Endometrial microvascular endothelial cells (primary cell): ENCODE results near the gene PTPRC. TPM values are rescaled to one million over a fixed set of nuclear protein-coding genes. Genes with fewer than 3 reads are reported as not detected.
"Not testable (repeated sequence)": the region's sequence is repeated elsewhere in the genome, so short reads cannot be mapped to it uniquely, and the experiment has no call there.

Experiments used
- in situ Hi-C: cut with HindIII; loops from 2 replicates; pipeline ENCODE4 v1.10.0; 2017; ENCODE audit warnings: low sequenced_read_pairs, low pct_unique_long_range_greater_than_20kb; ENCODE audit errors: inconsistent ontology term
- total RNA-seq: library from RNA; depleted of rRNA; stranded (reverse); fragments of >200 nt; gene quantifications from one replicate; pipeline ENCODE4 v1.2.3, GENCODE V29; 2015; ENCODE audit errors: inconsistent ontology term

PTPRC gene
- total RNA-seq, result not detected

DNA sequence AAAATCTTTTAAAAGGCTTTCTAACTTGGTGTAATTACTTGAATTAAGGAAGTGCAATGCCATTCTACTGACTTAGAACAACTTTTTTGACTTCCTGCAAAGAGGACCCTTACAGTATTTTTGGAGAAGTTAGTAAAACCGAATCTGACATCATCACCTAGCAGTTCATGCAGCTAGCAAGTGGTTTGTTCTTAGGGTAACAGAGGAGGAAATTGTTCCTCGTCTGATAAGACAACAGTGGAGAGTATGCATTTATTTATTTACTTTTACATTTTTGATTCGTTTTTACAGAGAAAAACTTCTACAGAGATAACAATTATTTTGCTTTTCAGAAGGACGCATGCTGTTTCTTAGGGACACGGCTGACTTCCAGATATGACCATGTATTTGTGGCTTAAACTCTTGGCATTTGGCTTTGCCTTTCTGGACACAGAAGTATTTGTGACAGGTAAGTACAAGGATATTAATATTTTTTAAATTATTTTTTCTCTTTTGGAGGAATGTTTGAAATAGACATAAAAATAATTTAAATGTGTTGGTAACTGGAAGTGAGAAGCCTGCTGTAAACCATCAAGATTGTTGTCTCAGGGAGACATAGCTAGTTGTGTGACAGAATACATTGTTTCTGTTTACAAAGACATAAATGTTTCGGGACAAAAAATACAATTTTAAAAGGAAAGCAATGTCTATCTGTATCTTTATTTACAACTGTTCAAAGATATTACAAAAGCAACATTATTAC, at the start of gene PTPRC:
Gene PTPRC, plus strand, starts transcription at position 147 of the 742 bp plus-strand sequence. Its CDS starts 229 bp downstream, at position 376.
- in situ Hi-C loops, result no loop called here

DNA sequence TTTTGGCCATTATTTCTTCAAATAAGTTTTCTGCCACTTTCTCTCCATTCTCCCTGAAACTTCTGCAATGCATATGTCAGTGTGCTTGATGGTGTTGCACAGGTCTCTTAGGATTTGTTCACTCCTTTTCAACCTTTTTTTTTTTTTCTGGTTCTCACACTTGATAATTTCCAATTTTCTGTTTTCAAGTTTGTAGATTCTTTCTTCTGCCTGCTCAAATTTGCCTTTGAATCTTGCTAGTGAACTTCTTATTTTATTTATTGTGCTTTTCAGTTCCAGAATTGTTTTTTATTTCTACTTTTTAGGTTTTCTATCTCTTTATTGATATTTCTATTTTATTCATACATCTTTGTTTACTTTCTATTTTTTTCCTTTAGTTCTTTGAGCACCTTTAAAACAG, 48.4 kb upstream of the PTPRC start:
- in situ Hi-C loops, result no loop called here

DNA sequence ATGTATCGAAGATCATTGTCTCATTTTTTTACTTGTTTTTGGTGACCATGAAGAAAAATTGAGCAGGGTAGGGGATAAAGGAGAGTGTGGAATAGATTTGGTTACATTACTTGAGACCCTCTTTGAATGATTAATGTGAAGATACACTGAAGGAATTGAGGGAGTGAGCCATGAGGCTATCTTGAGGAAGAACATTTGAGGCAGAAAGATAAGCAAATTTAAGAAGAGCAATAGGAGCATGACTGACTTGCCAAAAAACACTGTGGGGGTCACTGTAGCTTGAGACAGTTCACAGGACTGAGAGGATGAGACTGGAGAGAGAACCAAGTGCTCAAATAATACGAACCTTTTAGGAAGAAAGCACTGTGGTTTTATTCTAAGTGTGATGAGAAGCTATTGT, 43.1 kb upstream of the PTPRC start:
- in situ Hi-C loops, result no loop called here

GRCh38 chr1:198597690-198598430, 41.0 kb upstream of the PTPRC start:
- in situ Hi-C loops, result no loop called here

DNA sequence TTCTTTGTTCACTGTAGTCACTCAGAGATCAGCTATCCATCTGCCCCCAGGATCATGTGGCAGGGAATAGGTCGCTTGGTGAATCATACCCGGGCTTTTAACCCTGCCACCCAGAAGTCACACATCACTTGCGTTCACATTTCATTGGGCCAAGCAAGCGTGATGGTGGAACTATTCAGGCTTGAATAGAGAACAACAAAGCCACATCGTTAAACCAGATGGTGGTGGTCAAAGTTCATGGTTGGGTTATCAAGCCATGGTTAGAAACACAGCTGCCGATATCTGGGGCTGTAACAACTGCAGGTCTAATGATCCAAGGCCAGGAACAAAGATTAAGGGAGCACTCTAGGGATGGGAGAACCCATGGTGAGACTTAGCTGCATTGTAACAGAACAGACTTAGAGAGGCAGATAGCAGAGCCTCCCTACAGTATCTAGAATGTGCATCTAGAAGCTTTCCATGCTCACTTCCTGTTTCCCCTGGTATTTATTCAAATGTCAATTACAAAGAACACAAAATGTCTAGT, 40.0 kb upstream of the PTPRC start:
- in situ Hi-C loops, result no loop called here

GRCh38 chr1:198599749-198600148, 39.1 kb upstream of the PTPRC start:
- in situ Hi-C loops, result no loop called here

- in situ Hi-C loops, result no loop called here
Observed at GRCh38 chr1:198600906-198601305, 37.9 kb upstream of the PTPRC start.

DNA sequence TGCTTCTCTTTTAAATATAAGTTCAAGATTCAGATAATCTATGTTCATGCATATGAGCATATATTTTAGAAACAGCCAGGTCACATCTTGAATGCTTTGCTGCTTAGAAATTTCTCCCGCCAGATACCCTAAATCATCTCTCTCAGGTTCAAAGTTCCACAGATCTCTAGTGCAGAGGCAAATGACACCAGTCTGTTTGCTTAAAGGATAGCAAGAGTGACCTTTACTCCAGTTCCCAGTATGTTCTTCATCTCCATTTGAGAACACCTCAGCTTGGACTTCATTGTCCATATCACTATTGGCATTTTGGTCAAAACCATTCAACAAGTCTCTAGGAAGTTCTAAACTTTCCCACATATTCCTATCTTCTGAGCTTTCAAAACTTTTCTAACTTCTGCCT, 37.5 kb upstream of the PTPRC start:
- in situ Hi-C loops, result not testable (repeated sequence)

GRCh38 chr1:198601936-198602889, 36.6 kb upstream of the PTPRC start:
- in situ Hi-C loops, result no loop called here

DNA sequence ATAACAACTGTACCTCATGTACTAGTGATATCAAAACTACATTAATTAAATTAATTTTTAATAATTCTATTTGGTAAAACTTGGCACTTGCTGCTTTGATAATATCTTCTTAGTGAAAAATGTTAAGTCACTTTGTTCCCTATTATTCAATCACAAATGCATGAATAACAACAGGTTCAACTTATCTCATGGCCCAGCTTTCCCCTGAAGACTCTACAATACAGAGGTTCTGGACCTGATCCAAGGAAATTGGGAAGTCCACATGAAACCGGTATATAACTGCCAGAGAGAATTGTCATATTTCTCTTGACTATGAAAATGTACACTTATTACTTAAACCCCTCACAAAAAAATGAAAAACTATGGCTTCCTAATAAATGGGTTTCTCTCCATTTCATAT, 33.9 kb upstream of the PTPRC start:
- in situ Hi-C loops, result no loop called here

GRCh38 chr1:198605406-198605805, 33.4 kb upstream of the PTPRC start:
- in situ Hi-C loops, result no loop called here

- in situ Hi-C loops, result no loop called here
Observed at GRCh38 chr1:198606020-198606438, 32.8 kb upstream of the PTPRC start.

DNA sequence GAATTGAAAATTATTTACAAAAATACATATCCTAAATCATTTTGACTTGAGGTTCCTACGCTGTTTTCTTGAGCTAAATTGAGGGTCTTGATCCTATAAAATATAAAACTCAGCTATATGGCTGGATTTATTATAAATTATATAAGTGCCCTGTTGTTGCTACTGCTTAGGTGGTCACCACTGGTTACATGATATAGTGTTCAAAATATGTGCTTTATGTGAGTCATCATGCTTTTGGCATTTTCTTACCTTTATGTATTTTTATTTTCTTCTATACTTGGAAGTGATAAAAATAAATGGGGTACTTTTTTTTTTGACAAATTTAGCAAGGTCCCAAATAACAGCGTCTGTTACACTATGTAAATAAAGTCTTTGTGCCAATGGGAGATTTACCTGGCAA, 31.1 kb upstream of the PTPRC start:
- in situ Hi-C loops, result no loop called here

- in situ Hi-C loops, result no loop called here
Observed at GRCh38 chr1:198610362-198610761, 28.5 kb upstream of the PTPRC start.

DNA sequence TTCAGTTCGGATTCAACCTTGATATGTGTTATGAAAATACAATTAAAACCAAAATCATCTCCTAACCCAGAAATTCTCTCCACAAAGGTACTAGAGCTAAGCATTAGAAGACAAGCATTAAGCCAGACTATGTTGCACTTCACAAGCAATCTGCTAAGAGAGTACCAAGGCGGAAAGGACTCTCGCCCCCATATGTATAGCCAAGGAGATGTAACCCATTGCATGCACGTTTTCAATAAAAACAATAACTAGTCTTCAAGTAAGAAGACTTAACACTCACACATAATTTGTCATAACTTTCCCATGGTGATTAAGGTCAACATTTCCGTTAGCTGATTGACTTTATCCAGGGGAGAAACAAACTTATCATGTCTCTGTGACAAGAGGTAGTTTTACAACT, 27.6 kb upstream of the PTPRC start:
- in situ Hi-C loops, result no loop called here

- in situ Hi-C loops, result no loop called here
Observed at GRCh38 chr1:198612471-198613260, 26.2 kb upstream of the PTPRC start.

DNA sequence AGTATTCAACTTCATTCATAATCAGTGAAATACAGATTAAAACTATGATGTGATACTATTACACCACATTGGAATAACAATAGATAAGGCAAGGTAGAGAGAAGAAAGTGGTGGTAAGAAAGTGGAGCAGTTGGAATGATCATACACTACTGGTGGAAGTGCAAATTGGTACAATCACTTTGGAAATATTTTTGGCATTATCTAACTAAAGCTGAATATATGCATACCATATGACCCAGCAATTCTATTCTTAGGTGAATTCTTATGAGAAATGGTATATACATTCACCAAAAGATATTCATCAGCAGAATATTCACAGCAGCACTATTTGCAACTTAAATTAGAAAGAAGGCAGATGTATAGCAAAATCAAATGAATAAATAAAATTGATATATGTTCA, 21.4 kb upstream of the PTPRC start:
- in situ Hi-C loops, result no loop called here

- in situ Hi-C loops, result no loop called here
Observed at GRCh38 chr1:198619375-198620140, 19.3 kb upstream of the PTPRC start.
